Heart right ventricle (tissue), 16 donors: ENCODE results near the gene ZNF605. TPM values are rescaled to one million over a fixed set of nuclear protein-coding genes. Genes with fewer than 3 reads are reported as not detected.
A peak's percentile ranks its signal among the peaks of the same experiment; 100 is the strongest.
"Not testable (repeated sequence)": the region's sequence is repeated elsewhere in the genome, so short reads cannot be mapped to it uniquely, and the experiment has no call there.

ENCODE experiments used
- ATAC-seq, 8 donors: fragments of 200-7000 bp; cut with Tn5 transposase; one replicate each; pipeline ENCODE4 v1.9.1; 2020; ENCODE audit warnings: mild to moderate bottlenecking in 8 of 8, moderate library complexity in 8 of 8, moderate number of reproducible peaks in 1 of 8
- DNase-seq, 2 donors: peaks; one replicate each; pipeline ENCODE4 v3.0.0-alpha.2; 2020
- H3K27ac ChIP-seq, 10 donors: fragments of 200-600 bp; sonication (generic) in 2 of 10; one replicate each; pipeline versions ENCODE4 v1.5.0 to v1.8.0; 2020 to 2022; ENCODE audit warnings: mild to moderate bottlenecking in 3 of 10
- H3K27me3 ChIP-seq, 7 donors: fragments of 200-600 bp; one replicate each; pipeline ENCODE4 v1.8.0; 2021 to 2022; ENCODE audit warnings: mild to moderate bottlenecking in 2 of 7
- H3K36me3 ChIP-seq, 9 donors: fragments of 200-600 bp; sonication (generic) in 1 of 9; one replicate each; pipeline versions ENCODE4 v1.5.0 to v1.8.0; 2020 to 2022; ENCODE audit warnings: mild to moderate bottlenecking in 2 of 9
- H3K4me1 ChIP-seq, 9 donors: fragments of 200-600 bp; sonication (generic) in 1 of 9; one replicate each; pipeline versions ENCODE4 v1.5.0 to v1.8.0; 2020 to 2022; ENCODE audit warnings: mild to moderate bottlenecking in 4 of 9
- H3K4me3 ChIP-seq, 10 donors: fragments of 200-600 bp; sonication (generic) in 2 of 10; one replicate each; pipeline versions ENCODE4 v1.5.0 to v1.8.0; 2020 to 2022; ENCODE audit warnings: mild to moderate bottlenecking in 7 of 10, moderate library complexity in 2 of 10
- H3K9me3 ChIP-seq, 11 donors: fragments of 200-600 bp in 10 of 11; sonication (generic) in 2 of 11; one replicate each; pipeline versions ENCODE4 v1.5.0 to v1.8.0; 2013 to 2022; ENCODE audit warnings: mild to moderate bottlenecking in 2 of 11, control low read depth in 1 of 11, moderate library complexity in 1 of 11
- CTCF ChIP-seq, 9 donors: fragments of 200-600 bp; sonication (generic) in 2 of 9; IDR thresholded peaks; one replicate each; pipeline versions ENCODE4 v1.5.0 to v1.8.0; 2021 to 2022; ENCODE audit warnings: antibody characterized with exemption in 9 of 9, mild to moderate bottlenecking in 5 of 9, moderate library complexity in 1 of 9
- WGBS, 2 donors: extraction: QIAGEN DNeasy Blood & Tissue Kit; methylation state at CpG; one replicate each; pipeline ENCODE4 v1.1.7; 2013; ENCODE audit warnings: inconsistent platforms in 1 of 2; 5-methylcytosine and 5-hydroxymethylcytosine counted together
- intact Hi-C, 10 donors: fragments of 100-400 bp; cut with DNase I; formaldehyde crosslinking; loops; one replicate each; pipeline versions ENCODE4 v1.11.1 to v1.14.2; 2022
- polyA plus RNA-seq, 2 donors: library from polyadenylated mRNA; stranded (reverse); fragments of 200-250 nt; gene quantifications; one replicate each; pipeline ENCODE4 v1.2.3, GENCODE V29; 2013
- total RNA-seq, 10 donors: library from RNA; stranded (reverse); fragmentation: NEBNext Ultra II Directional in 3 of 10; extraction: Animal tissue kit (Norgen Biotek cat#: 25700) in 3 of 10; gene quantifications; one replicate each; pipeline versions ENCODE4 v1.2.1 to v1.2.4, GENCODE V29; 2021 to 2023
- donor health status: Arrhythmogenic right ventricular cardiomyopathy.
- donor health status: ischemic (EF 13 %, LVEDD 7.1; RV severe dilation, severe dysfunction).
- donor health status: healthy with polysubstance abuse.
- donor health status: DM: no; HTN: yes; CAD: no.
- donor health status: DM: no; HTN: no; CAD: no.
- donor health status: ischemic (EF 25% LVEDD 6.9; RV normal size, moderate dysfunction).
- donor health status: ischemic (EF 25% LVEDD 5.7; RV mildly dilated, moderate dysfunction).
- donor health status: healthy.
- donor health status: DM: yes; HTN: yes; CAD: no.
- donor health status: Ischemic cardiomyopathy.
- donor health status: ischemic (EF 35%, LVEDD 5.7; RV mildly dilated, moderate dysfunction).
- donor health status: nonischemic (EF 11% LVEDD 7.7; RV severe dilation, severe dysfunction).
- donor health status: DM: yes; HTN: yes; CAD: no.
- donor health status: PGD.
- donor health status: ischemic (EF 29% LVEDD 5.4; RV normal size, mild dysfunction).
- donor health status: nonischemic (EF 23%, LVEDD 6.1; RV moderate dilation, normal function).

ZNF605 gene
- total and polyA plus RNA-seq, 12 donors: 2.0 to 14.4 (median 11.7) TPM

GRCh38 chr12:132886529-132887477 is 69.3 kb downstream of the ZNF605 start:
- DNase-seq: peak in 1 of 2 donors; percentile 13
- intact Hi-C loops: loop anchor here in 3 of 10 donors (1.0 to 10.0 kb wide), 4 partner anchors 21 to 122 kb away; partner anchors contain the start of genes ANKLE2 (in 1 of the 3), GOLGA3 (in 1 of the 3) and ZNF605 (in 1 of the 3)
- peaks cover 0 to 7% (median 0%) of the 10 kb centered on the region in 11 donors for H3K9me3 ChIP-seq
- peak overlapping the region; percentile 67 to 99 (median 92) for H3K27ac ChIP-seq
- peak in 2 of 8 donors; percentile 4 to 9 for ATAC-seq
- 8 to 11% methylated on average over 49 to 64 of the region's 64 CpGs for WGBS, 2 donors
- peak overlapping the region; percentile 61 to 97 (median 78) for H3K4me3 ChIP-seq
- TF ChIP-seq CTCF (IDR thresholded peaks at IDR 0.05): no peak
- peaks cover 0 to 38% (median 0%) of the 10 kb centered on the region in 9 donors for H3K36me3 ChIP-seq
- H3K4me1 ChIP-seq: peaks cover 0 to 17% (median 8%) of the 10 kb centered on the region in 9 donors
- H3K27me3 ChIP-seq: no peaks in the 10 kb centered on the region

GRCh38 chr12:132881818-132882217 is 74.3 kb downstream of the ZNF605 start:
- 84 to 87% methylated on average over 7 of the region's 7 CpGs for WGBS, 2 donors
- ATAC-seq (no peak), DNase-seq (no peak)
- no peaks in the 10 kb centered on the region for H3K27me3 ChIP-seq
- peaks cover 0 to 7% (median 0%) of the 10 kb centered on the region in 11 donors for H3K9me3 ChIP-seq
- H3K36me3 ChIP-seq: peaks cover 0 to 72% (median under 1%) of the 10 kb centered on the region in 9 donors
- no peak overlapping the region for H3K4me3 ChIP-seq
- no peak for TF ChIP-seq CTCF (IDR thresholded peaks at IDR 0.05)
- intact Hi-C loops: loop anchor here in 1 of 10 donors (10.0 kb wide), 1 partner anchor 117 kb away; the partner anchor contains the start of gene ANKLE2
- no peak overlapping the region for H3K27ac ChIP-seq
- peaks cover 0 to 12% (median 7%) of the 10 kb centered on the region in 9 donors for H3K4me1 ChIP-seq

- H3K27me3 ChIP-seq, H3K9me3 ChIP-seq, H3K4me1 ChIP-seq, ATAC-seq, intact Hi-C loops, DNase-seq, H3K4me3 ChIP-seq, H3K27ac ChIP-seq: not testable (repeated sequence)
- 92 to 98% methylated on average over 17 to 21 of the region's 21 CpGs for WGBS, 2 donors
- peaks cover 0 to 99% (median 37%) of the 10 kb centered on the region in 9 donors for H3K36me3 ChIP-seq
Observed at GRCh38 chr12:132874620-132875019, 81.5 kb downstream of the ZNF605 start.

- TF ChIP-seq CTCF (IDR thresholded peaks at IDR 0.05): no peak
- no peak for DNase-seq
- Histone ChIP-seq H3K9me3 (no peaks in the 10 kb centered on the region), H3K27ac (no peak overlapping the region), H3K27me3 (no peaks in the 10 kb centered on the region), H3K4me1 (no peaks in the 10 kb centered on the region), H3K4me3 (no peak overlapping the region), H3K36me3 (peaks cover 0 to 99% (median 42%) of the 10 kb centered on the region in 9 donors)
- intact Hi-C loops: no loop called here
- 97% methylated on average over 11 of the region's 11 CpGs for WGBS, 2 donors
- ATAC-seq: no peak
Observed at GRCh38 chr12:132874175-132874574, 81.9 kb downstream of the ZNF605 start.
